Measurements from ENCODE around the gene FBXW7. TPM values are rescaled to one million over a fixed set of nuclear protein-coding genes. Genes with fewer than 3 reads are reported as not detected.
"Not testable (repeated sequence)": the region's sequence is repeated elsewhere in the genome, so short reads cannot be mapped to it uniquely, and the experiment has no call there.

Gene FBXW7
- 35.8 TPM for polyA plus RNA-seq (ENCODE audit: insufficient read length)

- peak; percentile 100 for DNase-seq
These were observed at the start of gene FBXW7 for GRCh38 chr4:152535903-152536544. TSS of gene FBXW7 (minus strand) at chr4:152536092. CDS start at chr4:152411803, 124,289 bp downstream.

- DNase-seq = no peak
These were observed 49.1 kb upstream of the FBXW7 start for GRCh38 chr4:152585023-152585441.

- no peak for DNase-seq
These were observed 45.8 kb upstream of the FBXW7 start for GRCh38 chr4:152581536-152582160.

- DNase-seq = no peak
These were observed 44.0 kb upstream of the FBXW7 start for GRCh38 chr4:152579916-152580315.

- DNase-seq = no peak
These were observed 43.3 kb upstream of the FBXW7 start for GRCh38 chr4:152579107-152579764.

GRCh38 chr4:152578670-152579069 lies 42.8 kb upstream of the FBXW7 start:
- no peak for DNase-seq

- no peak for DNase-seq
These were observed 42.0 kb upstream of the FBXW7 start for GRCh38 chr4:152577708-152578396.

- no peak for DNase-seq
These were observed 39.6 kb upstream of the FBXW7 start for GRCh38 chr4:152575533-152575932.

- no peak for DNase-seq
These were observed 38.0 kb upstream of the FBXW7 start for GRCh38 chr4:152573861-152574260.

- no peak for DNase-seq
These were observed 36.7 kb upstream of the FBXW7 start for GRCh38 chr4:152572417-152573086.

- DNase-seq = no peak
These were observed 35.9 kb upstream of the FBXW7 start for GRCh38 chr4:152571770-152572169.

- DNase-seq = no peak
These were observed 35.4 kb upstream of the FBXW7 start for GRCh38 chr4:152571296-152571695.

- DNase-seq = no peak
These were observed 29.4 kb upstream of the FBXW7 start for GRCh38 chr4:152565333-152565732.

- DNase-seq = no peak
These were observed 28.4 kb upstream of the FBXW7 start for GRCh38 chr4:152564336-152564735.

- no peak for DNase-seq
These were observed 27.3 kb upstream of the FBXW7 start for GRCh38 chr4:152563209-152563608.

GRCh38 chr4:152559641-152560040 lies 23.7 kb upstream of the FBXW7 start:
- DNase-seq = no peak

- no peak for DNase-seq
These were observed 22.5 kb upstream of the FBXW7 start for GRCh38 chr4:152558396-152558795.

GRCh38 chr4:152556834-152557233 lies 20.9 kb upstream of the FBXW7 start:
- DNase-seq = no peak

- DNase-seq = no peak
These were observed 20.4 kb upstream of the FBXW7 start for GRCh38 chr4:152556283-152556682.

- DNase-seq = no peak
These were observed 18.9 kb upstream of the FBXW7 start for GRCh38 chr4:152554742-152555141.

GRCh38 chr4:152550687-152551086 lies 14.8 kb upstream of the FBXW7 start:
- not testable (repeated sequence) for DNase-seq

GRCh38 chr4:152545088-152545487 lies 9.2 kb upstream of the FBXW7 start:
- DNase-seq = no peak

- not testable (repeated sequence) for DNase-seq
These were observed 8.6 kb upstream of the FBXW7 start for GRCh38 chr4:152544533-152544932.

Data from hindlimb muscle (tissue), 1 donor.